DMS153 treated with DMSO at 0.1 percent for 48 hours (cell line): ENCODE data around the gene SARS1.
A peak's percentile ranks its signal among the peaks of the same experiment; 100 is the strongest.
"Not testable (repeated sequence)": the region's sequence is repeated elsewhere in the genome, so short reads cannot be mapped to it uniquely, and the experiment has no call there.

Experiments used
- DNase-seq: peaks from one replicate; lab custom pipeline; 2025; ENCODE audit not compliant: unreplicated experiment; lab: John Stamatoyannopoulos, UW

The SARS1 gene

GRCh38 chr1:109272831-109273547, 59.3 kb downstream of the SARS1 start:
- DNase-seq: no peak

GRCh38 chr1:109273570-109274288, 60.0 kb downstream of the SARS1 start:
- DNase-seq: no peak

- DNase-seq: peak; percentile 40
Measured at GRCh38 chr1:109274533-109275476, 61.1 kb downstream of the SARS1 start.

GRCh38 chr1:109275706-109276345, 62.1 kb downstream of the SARS1 start:
- DNase-seq: no peak

GRCh38 chr1:109277434-109278204, 63.9 kb downstream of the SARS1 start:
- peak; percentile 33 for DNase-seq

- no peak for DNase-seq
Measured at GRCh38 chr1:109279615-109280278, 66.0 kb downstream of the SARS1 start.

- no peak for DNase-seq
Measured at GRCh38 chr1:109280862-109281261, 67.1 kb downstream of the SARS1 start.

- DNase-seq: no peak
Measured at GRCh38 chr1:109281680-109282496, 68.2 kb downstream of the SARS1 start.

GRCh38 chr1:109282497-109282951, 68.8 kb downstream of the SARS1 start:
- no peak for DNase-seq

- peak; percentile 95 for DNase-seq
Measured at GRCh38 chr1:109282952-109283747, 69.4 kb downstream of the SARS1 start, which contains the start of gene PSRC1. PSRC1 (minus strand) TSS chr1:109283145.

- DNase-seq: no peak
Measured at GRCh38 chr1:109283748-109284600, 70.3 kb downstream of the SARS1 start.

- DNase-seq: not testable (repeated sequence)
Measured at GRCh38 chr1:109286762-109287161, 73.0 kb downstream of the SARS1 start.
